Tibial artery (tissue), 4 donors: ENCODE measurements around the gene GNB3.

Experiments
- DNase-seq, 2 donors: peaks; one replicate each; pipeline ENCODE4 v3.0.0-alpha.2; 2019
- H3K27ac ChIP-seq, 2 donors: fragments of 200-600 bp; sonication (generic) in 1 of 2; 1 replicate in 1 of 2; 2 replicates in 1 of 2; pipeline ENCODE4 v1.5.1; 2018 to 2019; ENCODE audit warnings: mild to moderate bottlenecking in 1 of 2
- H3K27me3 ChIP-seq, 2 donors: fragments of 200-600 bp; sonication (generic) in 1 of 2; one replicate each; pipeline versions ENCODE4 v1.5.1 to v1.6.0; 2016 to 2019
- H3K36me3 ChIP-seq, 3 donors: fragments of 200-600 bp; sonication (generic) in 2 of 3; one replicate each; pipeline ENCODE4 v1.5.1; 2016 to 2019; ENCODE audit warnings: mild to moderate bottlenecking in 2 of 3
- H3K4me1 ChIP-seq, 4 donors: fragments of 200-600 bp; sonication (generic) in 2 of 4; 1 replicate in 3 of 4; 2 replicates in 1 of 4; pipeline ENCODE4 v1.5.1; 2016 to 2019
- H3K4me3 ChIP-seq, 2 donors: fragments of 200-600 bp; sonication (generic) in 1 of 2; 1 replicate in 1 of 2; 2 replicates in 1 of 2; pipeline ENCODE4 v1.5.1; 2018 to 2019; ENCODE audit warnings: mild to moderate bottlenecking in 2 of 2
- H3K9me3 ChIP-seq, 3 donors: fragments of 200-600 bp; sonication (generic) in 1 of 3; one replicate each; pipeline ENCODE4 v1.5.1; 2016 to 2019
- CTCF ChIP-seq, 2 experiments: fragments of 200-600 bp in 1 of 2; fragments of 450-650 bp in 1 of 2; IDR thresholded peaks; one replicate each; pipeline ENCODE4 v1.5.1; 2017 to 2019; ENCODE audit warnings: antibody characterized with exemption in 2 of 2, mild to moderate bottlenecking in 1 of 2, moderate library complexity in 1 of 2
- intact Hi-C: fragments of 100-400 bp; cut with DNase I; formaldehyde crosslinking; loops from one replicate; pipeline ENCODE4 v1.15.0; 2023; ENCODE audit warnings: low total_unique reads

Gene GNB3

GRCh38 chr12:6831450-6831995 lies 9.2 kb upstream of the GNB3 start:
- peaks cover 0 to 49% (median 15%) of the 10 kb centered on the region in 3 donors for H3K36me3 ChIP-seq

GRCh38 chr12:6832125-6832524 lies 8.6 kb upstream of the GNB3 start:
- intact Hi-C loops, result no loop called here
- no peaks in the 10 kb centered on the region for H3K27me3 ChIP-seq
- no peaks in the 10 kb centered on the region for H3K9me3 ChIP-seq
- peaks cover 0 to 25% (median 19%) of the 10 kb centered on the region in 4 donors for H3K4me1 ChIP-seq
- TF ChIP-seq CTCF (IDR thresholded peaks at IDR 0.05), result no peak
- DNase-seq, result no peak
- no peak overlapping the region for H3K27ac ChIP-seq
- peaks cover 4 to 54% (median 19%) of the 10 kb centered on the region in 3 donors for H3K36me3 ChIP-seq
- H3K4me3 ChIP-seq, result no peak overlapping the region

More at GRCh38 chr12:6831450-6831995, 9.2 kb upstream of the GNB3 start:
- no peak for TF ChIP-seq CTCF (IDR thresholded peaks at IDR 0.05)
- DNase-seq, result no peak
- intact Hi-C loops, result no loop called here
- Histone ChIP-seq H3K4me1 (peaks cover 0 to 28% (median 22%) of the 10 kb centered on the region in 4 donors), H3K4me3 (no peak overlapping the region), H3K9me3 (no peaks in the 10 kb centered on the region), H3K27me3 (no peaks in the 10 kb centered on the region), H3K27ac (no peak overlapping the region)

GRCh38 chr12:6833189-6833890 lies 7.4 kb upstream of the GNB3 start:
- H3K9me3 ChIP-seq, result no peaks in the 10 kb centered on the region
- no peak for DNase-seq
- H3K27ac ChIP-seq, result no peak overlapping the region
- no peak overlapping the region for H3K4me3 ChIP-seq
- no peaks in the 10 kb centered on the region for H3K27me3 ChIP-seq
- intact Hi-C loops, result no loop called here
- peaks cover 9 to 66% (median 31%) of the 10 kb centered on the region in 3 donors for H3K36me3 ChIP-seq
- no peak for TF ChIP-seq CTCF (IDR thresholded peaks at IDR 0.05)
- H3K4me1 ChIP-seq, result peaks cover 0 to 15% (median 9%) of the 10 kb centered on the region in 4 donors

GRCh38 chr12:6834254-6834653 lies 6.5 kb upstream of the GNB3 start:
- Histone ChIP-seq H3K27me3 (no peaks in the 10 kb centered on the region), H3K36me3 (peaks cover 17 to 76% (median 40%) of the 10 kb centered on the region in 3 donors), H3K4me1 (peaks cover 0 to 11% (median 6%) of the 10 kb centered on the region in 4 donors), H3K9me3 (no peaks in the 10 kb centered on the region), H3K4me3 (no peak overlapping the region), H3K27ac (no peak overlapping the region)
- intact Hi-C loops, result no loop called here
- no peak for TF ChIP-seq CTCF (IDR thresholded peaks at IDR 0.05)
- DNase-seq, result no peak

GRCh38 chr12:6834873-6835272 lies 5.9 kb upstream of the GNB3 start:
- no peak for DNase-seq
- no peak for TF ChIP-seq CTCF (IDR thresholded peaks at IDR 0.05)
- Histone ChIP-seq H3K4me1 (peaks cover 0 to 5% (median under 1%) of the 10 kb centered on the region in 4 donors), H3K27ac (no peak overlapping the region), H3K27me3 (no peaks in the 10 kb centered on the region), H3K9me3 (no peaks in the 10 kb centered on the region), H3K4me3 (no peak overlapping the region), H3K36me3 (peaks cover 20 to 82% (median 46%) of the 10 kb centered on the region in 3 donors)
- intact Hi-C loops, result no loop called here
